ENCODE data around the gene CDH12. TPM values are rescaled to one million over a fixed set of nuclear protein-coding genes. Genes with fewer than 3 reads are reported as not detected.

CDH12 gene
- total RNA-seq, 1 donor from 2014 or later = 0.38 TPM

GRCh38 chr5:22594491-22594890 lies 258.7 kb downstream of the CDH12 start:
- Histone ChIP-seq H3K27ac (no peak overlapping the region), H3K36me3 (no peaks in the 10 kb centered on the region), H3K4me1 (no peaks in the 10 kb centered on the region), H3K4me3 (no peak overlapping the region), H3K9me3 (no peaks in the 10 kb centered on the region), H3K27me3 (ENCODE audit: low read depth) (no peaks in the 10 kb centered on the region)
- no peak for TF ChIP-seq CTCF (IDR thresholded peaks at IDR 0.05)
- DNase-seq (no peak), ATAC-seq (no peak)
- intact Hi-C loops (cut with DNase I) = no loop called here

GRCh38 chr5:22593592-22593991 lies 259.6 kb downstream of the CDH12 start:
- no peak for TF ChIP-seq CTCF (IDR thresholded peaks at IDR 0.05)
- no peak overlapping the region for H3K27ac ChIP-seq
- no peaks in the 10 kb centered on the region for H3K9me3 ChIP-seq
- H3K4me3 ChIP-seq = no peak overlapping the region
- H3K36me3 ChIP-seq = no peaks in the 10 kb centered on the region
- no peak for DNase-seq
- intact Hi-C loops (cut with DNase I) = no loop called here
- H3K27me3 ChIP-seq (ENCODE audit: low read depth) = no peaks in the 10 kb centered on the region
- no peak for ATAC-seq
- H3K4me1 ChIP-seq = no peaks in the 10 kb centered on the region

- TF ChIP-seq CTCF (IDR thresholded peaks at IDR 0.05) = no peak
- Histone ChIP-seq H3K4me3 (no peak overlapping the region), H3K36me3 (no peaks in the 10 kb centered on the region), H3K27me3 (ENCODE audit: low read depth) (no peaks in the 10 kb centered on the region), H3K9me3 (no peaks in the 10 kb centered on the region), H3K4me1 (no peaks in the 10 kb centered on the region), H3K27ac (no peak overlapping the region)
- no peak for DNase-seq
- ATAC-seq = no peak
- intact Hi-C loops (cut with DNase I) = no loop called here
Observed at GRCh38 chr5:22591461-22591860, 261.7 kb downstream of the CDH12 start.

- no peaks in the 10 kb centered on the region for H3K36me3 ChIP-seq
- H3K4me1 ChIP-seq = no peaks in the 10 kb centered on the region
- no peaks in the 10 kb centered on the region for H3K27me3 ChIP-seq (ENCODE audit: low read depth)
- H3K9me3 ChIP-seq = no peaks in the 10 kb centered on the region
- DNase-seq (no peak), ATAC-seq (no peak)
- H3K27ac ChIP-seq = no peak overlapping the region
- TF ChIP-seq CTCF (IDR thresholded peaks at IDR 0.05) = no peak
- intact Hi-C loops (cut with DNase I) = no loop called here
- H3K4me3 ChIP-seq = no peak overlapping the region
Observed at GRCh38 chr5:22590677-22591268, 262.4 kb downstream of the CDH12 start.

- no peak overlapping the region for H3K27ac ChIP-seq
- DNase-seq = no peak
- no peaks in the 10 kb centered on the region for H3K4me1 ChIP-seq
- H3K36me3 ChIP-seq = no peaks in the 10 kb centered on the region
- ATAC-seq = no peak
- intact Hi-C loops (cut with DNase I) = no loop called here
- TF ChIP-seq CTCF (IDR thresholded peaks at IDR 0.05) = no peak
- no peaks in the 10 kb centered on the region for H3K27me3 ChIP-seq (ENCODE audit: low read depth)
- H3K9me3 ChIP-seq = no peaks in the 10 kb centered on the region
- no peak overlapping the region for H3K4me3 ChIP-seq
Observed at GRCh38 chr5:22577711-22578110, 275.4 kb downstream of the CDH12 start.

GRCh38 chr5:22577006-22577405 lies 276.1 kb downstream of the CDH12 start:
- intact Hi-C loops (cut with DNase I) = no loop called here
- ATAC-seq (no peak), DNase-seq (no peak)
- Histone ChIP-seq H3K27me3 (ENCODE audit: low read depth) (no peaks in the 10 kb centered on the region), H3K9me3 (no peaks in the 10 kb centered on the region), H3K4me3 (no peak overlapping the region), H3K4me1 (no peaks in the 10 kb centered on the region), H3K27ac (no peak overlapping the region), H3K36me3 (no peaks in the 10 kb centered on the region)
- no peak for TF ChIP-seq CTCF (IDR thresholded peaks at IDR 0.05)
